HEK293T (cell line): Measurements from ENCODE around the gene HGFAC.

Experiments
- BHLHE40 ChIP-seq: fragments of 450-650 bp; IDR thresholded peaks from 2 replicates; pipeline ENCODE4 v1.6.1; 2016; ENCODE audit warnings: mild to moderate bottlenecking, moderate library complexity, borderline replicate concordance
- CTBP1 ChIP-seq: fragments of 450-650 bp; IDR thresholded peaks from 2 replicates; pipeline ENCODE4 v1.6.1; 2016; ENCODE audit warnings: borderline replicate concordance
- FOXA1 ChIP-seq: fragments of 450-650 bp; IDR thresholded peaks from 2 replicates; pipeline ENCODE4 v1.6.1; 2016; ENCODE audit warnings: mild to moderate bottlenecking
- HDGF ChIP-seq: fragments of 450-650 bp; IDR thresholded peaks from 2 replicates; pipeline ENCODE4 v1.6.1; 2017; ENCODE audit warnings: antibody characterized with exemption, borderline replicate concordance
- LEF1 ChIP-seq: fragments of 450-650 bp; IDR thresholded peaks from 2 replicates; pipeline ENCODE4 v1.6.1; 2017; ENCODE audit warnings: mild to moderate bottlenecking, borderline replicate concordance
- NFRKB ChIP-seq: fragments of 450-650 bp; IDR thresholded peaks from 2 replicates; pipeline ENCODE4 v1.6.1; 2016; ENCODE audit warnings: mild to moderate bottlenecking, moderate library complexity
- PKNOX1 ChIP-seq: fragments of 450-650 bp; IDR thresholded peaks from 2 replicates; pipeline ENCODE4 v1.6.1; 2016
- SP1 ChIP-seq: fragments of 450-650 bp; IDR thresholded peaks from 2 replicates; pipeline ENCODE4 v1.6.1; 2017
- SUZ12 ChIP-seq: fragments of 450-650 bp; IDR thresholded peaks from 2 replicates; pipeline ENCODE4 v1.6.1; 2016; ENCODE audit warnings: mild to moderate bottlenecking
- TARDBP ChIP-seq: fragments of 450-650 bp; IDR thresholded peaks from 2 replicates; pipeline ENCODE4 v1.6.1; 2016
- ZNF384 ChIP-seq: fragments of 450-650 bp; IDR thresholded peaks from 2 replicates; pipeline ENCODE4 v1.6.1; 2016

- TF ChIP-seq CTBP1 (no peak), FOXA1 (no peak), LEF1 (no peak), NFRKB (no peak), SP1 (no peak), TARDBP (no peak), BHLHE40 (no peak), PKNOX1 (no peak), HDGF (no peak), ZNF384 (no peak), SUZ12 (no peak)
Measured at GRCh38 chr4:3423952-3424351, 17.8 kb upstream of the HGFAC start.
